H1 (cell line): ENCODE measurements around the gene NFAT5. TPM values are rescaled to one million over a fixed set of nuclear protein-coding genes. Genes with fewer than 3 reads are reported as not detected.
A peak's percentile ranks its signal among the peaks of the same experiment; 100 is the strongest.

ENCODE experiments used
- CTCF ChIA-PET: fragments of 300-600 bp; sonication (Branson Sonifier 250); formaldehyde crosslinking; loops from one replicate; lab custom pipeline; 2021; ENCODE audit not compliant: partially characterized antibody; lab: Charles Lee
- POLR2A ChIA-PET: fragments of 300-600 bp; sonication (Branson Sonifier 250); formaldehyde crosslinking; loops from one replicate; lab custom pipeline; 2021; ENCODE audit warnings: inconsistent platforms; ENCODE audit not compliant: partially characterized antibody; lab: Charles Lee
- DNase-seq, 2 experiments: peaks; one replicate each; pipeline versions ENCODE4 v3.0.0 to v3.0.0-alpha.2; 2010 to 2022; ENCODE audit warnings: low spot score in 2 of 2, low read depth in 1 of 2, mixed read lengths in 1 of 2
- FAIRE-seq: peaks from 2 replicates; lab custom pipeline; 2011; peaks lifted over from hg19 to GRCh38; lab: Jason Lieb, UNC
- H2AFZ ChIP-seq: 2 replicates; pipeline ENCODE4 v1.8.1; 2012; ENCODE audit warnings: low read length, inconsistent platforms
- H2AK5ac ChIP-seq: 2 replicates; pipeline ENCODE4 v1.6.1; 2013; ENCODE audit warnings: low read depth, low read length
- H2BK120ac ChIP-seq: replicated peaks from 2 replicates; pipeline ENCODE3; 2013; ENCODE audit warnings: low read depth, low read length, inconsistent platforms
- H2BK12ac ChIP-seq: 2 replicates; pipeline ENCODE4 v1.6.1; 2013; ENCODE audit warnings: low read depth, low read length
- H2BK15ac ChIP-seq: 2 replicates; pipeline ENCODE4 v1.6.1; 2013; ENCODE audit warnings: low read length
- H2BK20ac ChIP-seq: 2 replicates; pipeline ENCODE4 v1.6.1; 2013; ENCODE audit warnings: low read length
- H2BK5ac ChIP-seq: 2 replicates; pipeline ENCODE4 v1.6.1; 2013; ENCODE audit warnings: low read depth, low read length
- H3K14ac ChIP-seq: 2 replicates; pipeline ENCODE4 v1.6.1; 2013; ENCODE audit warnings: inconsistent platforms; ENCODE audit not compliant: insufficient read length
- H3K18ac ChIP-seq: 2 replicates; pipeline ENCODE4 v1.6.1; 2013; ENCODE audit warnings: low read length; ENCODE audit errors: extremely low read depth
- H3K23ac ChIP-seq: 2 replicates; pipeline ENCODE4 v1.6.1; 2013; ENCODE audit warnings: inconsistent platforms; ENCODE audit not compliant: insufficient read length
- H3K23me2 ChIP-seq: 2 replicates; pipeline ENCODE4 v1.6.1; 2013; ENCODE audit warnings: low read depth, low read length
- H3K27ac ChIP-seq: 2 replicates; pipeline ENCODE4 v1.6.1; 2011; ENCODE audit warnings: low read depth, low read length, inconsistent platforms
- H3K27me3 ChIP-seq, 4 experiments: replicated peaks in 1 of 4; 1 replicate in 1 of 4; 2 replicates in 3 of 4; pipeline versions ENCODE4 v1.6.1 to v1.8.1; 2011 to 2013; ENCODE audit warnings: low read length in 3 of 4, mild to moderate bottlenecking in 3 of 4, inconsistent platforms in 2 of 4, mixed read lengths in 2 of 4, moderate library complexity in 1 of 4; ENCODE audit not compliant: control insufficient read depth in 3 of 4, insufficient read depth in 3 of 4; ENCODE audit errors: extremely low read depth in 1 of 4
- H3K36me3 ChIP-seq, 4 experiments: 2 replicates each; pipeline versions ENCODE4 v1.6.1 to v1.8.1; 2011 to 2013; ENCODE audit warnings: mild to moderate bottlenecking in 4 of 4, low read length in 3 of 4, moderate library complexity in 2 of 4, control low read depth in 1 of 4, inconsistent platforms in 1 of 4; ENCODE audit not compliant: insufficient read depth in 4 of 4, control insufficient read depth in 2 of 4
- H3K4ac ChIP-seq: replicated peaks from 2 replicates; pipeline ENCODE3; 2013; ENCODE audit warnings: low read length, low read depth, mixed read lengths, inconsistent platforms; ENCODE audit not compliant: insufficient read length
- H3K4me1 ChIP-seq, 4 experiments: replicated peaks in 1 of 4; 1 replicate in 1 of 4; 2 replicates in 3 of 4; pipeline versions ENCODE4 v1.6.1 to v1.8.1; 2011 to 2013; ENCODE audit warnings: low read length in 3 of 4, inconsistent platforms in 2 of 4, mixed read lengths in 1 of 4; ENCODE audit not compliant: insufficient read depth in 4 of 4, control insufficient read depth in 3 of 4
- H3K4me2 ChIP-seq, 2 experiments: 2 replicates each; pipeline versions ENCODE4 v1.6.1 to v1.8.1; 2011 to 2013; ENCODE audit warnings: low read depth in 2 of 2, low read length in 2 of 2, control low read depth in 1 of 2, inconsistent platforms in 1 of 2, mild to moderate bottlenecking in 1 of 2; ENCODE audit not compliant: insufficient read depth in 1 of 2
- H3K4me3 ChIP-seq, 4 experiments: fragments of 200-600, 300-600 bp in 1 of 4; sonication (generic), shearing (Covaris generic), sonication (Bioruptor Twin) in 1 of 4; 2 replicates each; pipeline versions ENCODE4 v1.5.1 to v1.8.1; 2011 to 2016; ENCODE audit warnings: low read length in 4 of 4, low read depth in 3 of 4, control low read depth in 2 of 4, inconsistent platforms in 2 of 4, mild to moderate bottlenecking in 2 of 4, mixed read lengths in 1 of 4, moderate library complexity in 1 of 4; ENCODE audit not compliant: insufficient read depth in 2 of 4; ENCODE audit errors: extremely low read depth in 1 of 4
- H3K56ac ChIP-seq: replicated peaks from 2 replicates; pipeline ENCODE3; 2013; ENCODE audit warnings: low read depth, mild to moderate bottlenecking, mixed read lengths, low read length, inconsistent platforms; ENCODE audit not compliant: insufficient read length
- H3K79me1 ChIP-seq: 2 replicates; pipeline ENCODE4 v1.6.1; 2013; ENCODE audit warnings: low read depth, low read length, control low read depth
- H3K79me2 ChIP-seq, 2 experiments: 2 replicates each; pipeline versions ENCODE4 v1.6.1 to v1.8.1; 2012 to 2013; ENCODE audit warnings: low read length in 2 of 2, mild to moderate bottlenecking in 2 of 2, inconsistent platforms in 1 of 2; ENCODE audit not compliant: insufficient read depth in 2 of 2, control insufficient read depth in 1 of 2
- H3K9ac ChIP-seq, 4 experiments: replicated peaks in 1 of 4; 1 replicate in 1 of 4; 2 replicates in 3 of 4; pipeline versions ENCODE4 v1.6.1 to v1.8.1; 2011 to 2013; ENCODE audit warnings: low read depth in 3 of 4, low read length in 3 of 4, control low read depth in 2 of 4, mild to moderate bottlenecking in 2 of 4, moderate library complexity in 2 of 4, inconsistent platforms in 1 of 4; ENCODE audit errors: extremely low read depth in 1 of 4
- H3K9me3 ChIP-seq, 2 experiments: 2 replicates each; pipeline versions ENCODE4 v1.6.1 to v1.8.1; 2012 to 2013; ENCODE audit warnings: mild to moderate bottlenecking in 2 of 2, moderate library complexity in 2 of 2, control low read depth in 1 of 2, inconsistent platforms in 1 of 2, low read depth in 1 of 2, low read length in 1 of 2, mixed read lengths in 1 of 2; ENCODE audit not compliant: insufficient read depth in 2 of 2
- H4K20me1 ChIP-seq, 2 experiments: replicated peaks in 1 of 2; 2 replicates each; pipeline versions ENCODE3 to v1.8.1; 2011 to 2013; ENCODE audit warnings: inconsistent platforms in 2 of 2, low read length in 2 of 2, mild to moderate bottlenecking in 1 of 2; ENCODE audit not compliant: insufficient read depth in 2 of 2, control insufficient read depth in 1 of 2
- H4K5ac ChIP-seq: 2 replicates; pipeline ENCODE4 v1.6.1; 2013; ENCODE audit warnings: low read length, low read depth, mixed read lengths, inconsistent platforms; ENCODE audit not compliant: insufficient read length
- H4K8ac ChIP-seq: 2 replicates; pipeline ENCODE4 v1.8.0; 2013; ENCODE audit warnings: mild to moderate bottlenecking, moderate library complexity, low read length, inconsistent platforms; ENCODE audit not compliant: insufficient read depth; ENCODE audit errors: extremely low read depth
- H4K91ac ChIP-seq: replicated peaks from 2 replicates; pipeline ENCODE3; 2013; ENCODE audit warnings: low read length, mixed read lengths, inconsistent platforms; ENCODE audit not compliant: insufficient read length
- ASH2L ChIP-seq: fragments of 200-600, 300-600 bp; sonication (generic); IDR thresholded peaks from one replicate; pipeline ENCODE4 v1.7.1; 2017; ENCODE audit warnings: low read length
- PHF8 ChIP-seq: fragments of 200-600 bp; sonication (generic); conservative IDR thresholded peaks from 2 replicates; pipeline ENCODE4 v1.7.1; 2012; ENCODE audit warnings: low read depth, mild to moderate bottlenecking, inconsistent platforms, low read length, moderate library complexity
- TAF7 ChIP-seq: optimal IDR thresholded peaks from 2 replicates; pipeline ENCODE3; 2011; ENCODE audit warnings: low read depth, mild to moderate bottlenecking, inconsistent platforms, low read length, moderate library complexity, borderline replicate concordance
- TEAD4 ChIP-seq: IDR thresholded peaks from 2 replicates; pipeline ENCODE4 v1.6.1; 2012; ENCODE audit warnings: low read depth, low read length, inconsistent platforms, mixed read lengths
- WGBS, 2 experiments: shearing (Covaris generic) in 1 of 2; methylation state at CpG; one replicate each; pipeline versions ENCODE4 v1.1.6 to v1.1.7; 2013 to 2015; ENCODE audit warnings: low lambda C conversion rate in 2 of 2, mixed read lengths in 2 of 2, inconsistent platforms in 1 of 2, low coverage in 1 of 2, missing lambda C conversion rate in 1 of 2; ENCODE audit not compliant: insufficient replicate concordance in 2 of 2, insufficient coverage in 1 of 2, insufficient read length in 1 of 2; ENCODE audit errors: extremely low coverage in 1 of 2, missing lambda C conversion rate in 1 of 2; 5-methylcytosine and 5-hydroxymethylcytosine counted together
- polyA plus RNA-seq, 7 experiments: library from polyadenylated mRNA; depleted of rRNA in 3 of 7; stranded (reverse) in 5 of 7; unstranded in 2 of 7; fragments of >200 nt in 5 of 7; fragments of 200-250 nt in 2 of 7; gene quantifications; 1 replicate in 5 of 7; 2 replicates in 1 of 7; 4 replicates in 1 of 7; pipeline versions ENCODE4 v1.2.1 to v1.2.3, GENCODE V29; 2011 to 2013; ENCODE audit warnings: missing spikeins in 2 of 7, mixed read lengths in 2 of 7
- total RNA-seq: library from RNA; stranded (reverse); fragmentation: NEBNext Ultra II Directional; extraction: Animal tissue kit (Norgen Biotek cat#: 25700); gene quantifications from 2 replicates; pipeline ENCODE4 v1.2.1, GENCODE V29; 2021

The NFAT5 gene
- total and polyA plus RNA-seq, 2 of the 8 experiments (the other 6 are each of a cell fraction or from before 2014, with no cell fraction given) = 8.9 to 29.0 TPM

DNA sequence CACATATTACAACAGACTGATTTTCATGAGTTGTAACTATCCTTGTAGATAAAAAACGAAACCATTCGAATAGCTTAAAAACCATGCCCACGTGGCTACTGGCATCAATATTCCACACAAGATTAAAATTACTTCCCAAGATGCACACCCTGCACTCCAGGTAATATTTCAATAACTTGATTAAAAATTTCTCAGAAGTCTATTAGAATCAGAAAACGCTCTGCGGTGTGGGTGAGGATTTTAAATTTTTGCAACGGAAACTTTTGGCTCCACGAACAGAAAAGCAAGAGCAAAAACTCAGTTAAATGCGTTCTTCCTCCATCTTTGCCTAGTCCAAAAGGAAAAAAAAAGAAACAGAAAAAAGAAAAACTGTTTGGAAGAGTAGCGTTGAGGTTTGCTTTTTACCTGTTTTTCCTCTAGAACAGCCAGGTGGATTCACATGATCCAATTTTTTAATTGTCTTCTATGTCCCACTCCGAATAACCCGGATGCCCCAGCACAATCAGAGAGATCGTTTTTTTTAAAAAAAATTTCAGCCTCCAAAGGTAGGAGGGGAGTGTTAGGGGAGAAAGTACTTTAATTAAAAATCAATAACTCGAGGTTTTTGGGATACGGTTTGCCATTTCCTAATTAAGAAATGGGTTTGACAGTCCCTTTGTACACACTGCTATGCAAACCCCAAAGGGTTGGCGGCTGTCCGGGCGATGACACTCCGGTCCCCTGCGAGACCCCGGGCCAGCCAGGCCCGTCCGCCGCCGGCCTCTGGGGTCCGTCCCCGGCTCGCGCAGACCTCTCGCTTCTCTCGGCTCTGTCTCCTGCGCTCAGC lies 708 bp upstream of the NFAT5 start:
- no peaks in the 10 kb centered on the region for H3K9me3 ChIP-seq
- H3K79me1 ChIP-seq = no peaks in the 10 kb centered on the region
- no peak overlapping the region for H3K4ac ChIP-seq
- H4K20me1 ChIP-seq = no peaks in the 10 kb centered on the region
- H3K56ac ChIP-seq = peak overlapping the region; percentile 32
- H2BK20ac ChIP-seq = no peak overlapping the region
- peak overlapping the region; percentile 75 to 89 for H3K4me2 ChIP-seq
- peak overlapping the region; percentile 68; the same call in 1 of the 2 replicates for H3K27ac ChIP-seq
- H3K4me1 ChIP-seq = peaks cover 0 to 8% (median 7%) of the 10 kb centered on the region in 4 experiments; a peak in 5 of 7 replicates
- peaks cover 7% of the 10 kb centered on the region for H3K23me2 ChIP-seq
- H3K27me3 ChIP-seq = no peaks in the 10 kb centered on the region
- H4K91ac ChIP-seq = no peak overlapping the region
- H3K4me3 ChIP-seq = peak overlapping the region; percentile 51 to 97 (median 79)
- peak overlapping the region; percentile 15 for H4K5ac ChIP-seq
- no peaks in the 10 kb centered on the region; a peak in 1 of 8 replicates for H3K36me3 ChIP-seq
- FAIRE-seq (no peak), DNase-seq (no peak)
- H2AK5ac ChIP-seq = no peak overlapping the region
- POLR2A ChIA-PET = interaction anchor here (0.8 to 2.7 kb wide), 9 partner anchors 12 to 167 kb away, joined by 3 to 18 read pairs (median 3); no protein-coding TSS in a partner anchor
- no peak overlapping the region for H2BK15ac ChIP-seq
- no peak overlapping the region for H2AFZ ChIP-seq
- no peak overlapping the region for H2BK12ac ChIP-seq
- peak overlapping the region; percentile 41 to 65 (median 54); a peak in 6 of 7 replicates for H3K9ac ChIP-seq
- no peak overlapping the region for H3K23ac ChIP-seq
- no peak overlapping the region; the same call in 1 of the 2 replicates for H2BK5ac ChIP-seq
- H3K18ac ChIP-seq = peak overlapping the region; percentile 39; the same call in 1 of the 2 replicates
- H3K14ac ChIP-seq = no peak overlapping the region
- H3K79me2 ChIP-seq = peaks cover 0 to 32% of the 10 kb centered on the region in 2 experiments; a peak in 2 of 4 replicates
- no peak for TF ChIP-seq TEAD4
- TF ChIP-seq PHF8 = peak; percentile 75
- TF ChIP-seq ASH2L = peak; percentile 21
- peak; percentile 1 for TF ChIP-seq TAF7
- peak overlapping the region; percentile 67 for H2BK120ac ChIP-seq
- WGBS, 2 experiments = 21% methylated on average over 19 of the region's 31 CpGs; no CpG with 5 or more reads in 1 of the 2 experiments
- CTCF ChIA-PET = interaction anchor here (0.8 to 1.3 kb wide), 3 partner anchors 17 to 147 kb away, joined by 3 to 5 read pairs (median 3); no protein-coding TSS in a partner anchor
- H4K8ac ChIP-seq = no peak overlapping the region
